HCT116 (cell line): ENCODE results near the gene DHRS12. TPM values are rescaled to one million over a fixed set of nuclear protein-coding genes. Genes with fewer than 3 reads are reported as not detected.

Experiments
- ATAC-seq: fragments of 200-7000 bp; cut with Tn5 transposase; 2 replicates; pipeline ENCODE4 v1.9.1; 2020; ENCODE audit warnings: mild to moderate bottlenecking, moderate library complexity
- BruUV-seq: library from RNA; stranded (reverse); fragments of 400-500 nt; replicated peaks from 2 replicates; lab custom pipeline; 2021; lab: Mats Ljungman, UMichigan
- CTCF ChIA-PET: fragments of 300-600 bp; sonication (Branson Sonifier 250); formaldehyde crosslinking; loops from one replicate; lab custom pipeline; 2021; ENCODE audit warnings: antibody characterized with exemption; lab: Charles Lee
- POLR2A ChIA-PET: fragments of 300-600, 350-600 bp; sonication (Branson Sonifier 250); formaldehyde crosslinking; loops from one replicate; lab custom pipeline; 2021; ENCODE audit warnings: antibody characterized with exemption; lab: Charles Lee
- RAD21 ChIA-PET, 2 experiments: fragments of 300-600 bp; sonication (Branson Sonifier 250); formaldehyde crosslinking; loops; one replicate each; lab custom pipeline; 2023; ENCODE audit warnings: low total read pairs in 2 of 2; ENCODE audit not compliant: uncharacterized antibody in 2 of 2, unreplicated experiment in 2 of 2, low non-redundant PET in 1 of 2; lab: Charles Lee
- DNase-seq: peaks from one replicate; pipeline ENCODE4 v3.0.0-alpha.2; 2010; ENCODE audit warnings: low read depth, low spot score
- H2AFZ ChIP-seq: fragments of 200-600 bp; shearing (Covaris generic), sonication (generic); 2 replicates; pipeline ENCODE4 v1.6.1; 2017; ENCODE audit warnings: low read depth, mixed run types, mixed read lengths, antibody characterized with exemption, low read length; ENCODE audit not compliant: poor library complexity, severe bottlenecking
- H3K27ac ChIP-seq: 2 replicates; pipeline ENCODE4 v1.5.1; 2012; ENCODE audit warnings: low read depth, low read length
- H3K27me3 ChIP-seq: fragments of 200-600 bp; sonication (generic); 2 replicates; pipeline ENCODE4 v1.6.1; 2016; ENCODE audit warnings: mixed run types, low read length, mixed read lengths; ENCODE audit not compliant: insufficient read depth
- H3K36me3 ChIP-seq, 2 experiments: fragments of 200-500 bp in 1 of 2; fragments of 200-600 bp in 1 of 2; sonication (Bioruptor generic) in 1 of 2; sonication (generic) in 1 of 2; 2 replicates each; pipeline versions ENCODE4 v1.5.1 to v1.6.1; 2014 to 2016; ENCODE audit warnings: low read length in 2 of 2, inconsistent platforms in 1 of 2, mixed read lengths in 1 of 2, mixed run types in 1 of 2; ENCODE audit not compliant: insufficient read depth in 2 of 2, control insufficient read depth in 1 of 2
- H3K4me1 ChIP-seq, 2 experiments: fragments of 200-600 bp in 1 of 2; sonication (generic) in 1 of 2; 2 replicates each; pipeline versions ENCODE4 v1.5.1 to v1.6.1; 2012 to 2017; ENCODE audit warnings: low read length in 2 of 2, inconsistent platforms in 1 of 2, mild to moderate bottlenecking in 1 of 2, mixed read lengths in 1 of 2, mixed run types in 1 of 2, moderate library complexity in 1 of 2; ENCODE audit not compliant: insufficient read depth in 2 of 2, control insufficient read depth in 1 of 2
- H3K4me2 ChIP-seq: fragments of 200-600 bp; sonication (generic); 2 replicates; pipeline ENCODE4 v1.6.1; 2017; ENCODE audit warnings: mixed run types, low read length, mixed read lengths
- H3K4me3 ChIP-seq, 2 experiments: fragments of 200-600 bp in 1 of 2; sonication (generic) in 1 of 2; replicated peaks in 1 of 2; 2 replicates each; pipeline ENCODE4 v1.5.1; 2011 to 2016; ENCODE audit warnings: low read length in 2 of 2, control low read depth in 1 of 2, low read depth in 1 of 2, mild to moderate bottlenecking in 1 of 2, mixed read lengths in 1 of 2, mixed run types in 1 of 2
- H3K79me2 ChIP-seq: fragments of 200-600 bp; sonication (generic); 2 replicates; pipeline ENCODE4 v1.6.1; 2017; ENCODE audit warnings: mild to moderate bottlenecking, mixed run types, low read length, moderate library complexity, mixed read lengths; ENCODE audit not compliant: insufficient read depth
- H3K9ac ChIP-seq: fragments of 200-600 bp; sonication (generic); 2 replicates; pipeline ENCODE4 v1.6.1; 2016; ENCODE audit warnings: low read length, mixed read lengths
- H3K9me2 ChIP-seq: fragments of 200-600 bp; sonication (generic), shearing (Covaris generic); 2 replicates; pipeline ENCODE4 v1.6.1; 2017; ENCODE audit warnings: mixed run types, mild to moderate bottlenecking, moderate library complexity; ENCODE audit not compliant: insufficient read depth
- H3K9me3 ChIP-seq, 2 experiments: fragments of 200-500 bp in 1 of 2; fragments of 200-600 bp in 1 of 2; sonication (Bioruptor generic) in 1 of 2; sonication (generic) in 1 of 2; 2 replicates each; pipeline ENCODE4 v1.6.1; 2014 to 2017; ENCODE audit warnings: low read length in 2 of 2, mixed read lengths in 2 of 2, inconsistent platforms in 1 of 2, low read depth in 1 of 2, mild to moderate bottlenecking in 1 of 2, mixed run types in 1 of 2, moderate library complexity in 1 of 2; ENCODE audit not compliant: control insufficient read depth in 1 of 2, insufficient read depth in 1 of 2
- H4K20me1 ChIP-seq: fragments of 200-600 bp; sonication (generic), shearing (Covaris generic); 2 replicates; pipeline ENCODE4 v1.6.1; 2017; ENCODE audit warnings: mixed run types, mild to moderate bottlenecking, moderate library complexity; ENCODE audit not compliant: insufficient read depth
- CBX3 ChIP-seq: IDR thresholded peaks from 2 replicates; pipeline ENCODE4 v1.6.1; 2012; ENCODE audit warnings: low read depth
- CEBPB ChIP-seq: IDR thresholded peaks from 2 replicates; pipeline ENCODE4 v1.6.1; 2012; ENCODE audit warnings: low read depth
- ELF1 ChIP-seq: IDR thresholded peaks from 2 replicates; pipeline ENCODE4 v1.6.1; 2012; ENCODE audit warnings: low read depth, borderline replicate concordance
- EZH2 ChIP-seq: fragments of 200-600 bp; sonication (generic); IDR thresholded peaks from 2 replicates; pipeline ENCODE4 v1.6.1; 2017; ENCODE audit warnings: antibody characterized with exemption, mixed run types
- EZH2phosphoT487 ChIP-seq: fragments of 200-600 bp; IDR thresholded peaks from 2 replicates; pipeline ENCODE4 v1.6.1; 2018; ENCODE audit warnings: antibody characterized with exemption, borderline replicate concordance
- FOSL1 ChIP-seq: IDR thresholded peaks from 2 replicates; pipeline ENCODE4 v1.6.1; 2012; ENCODE audit warnings: low read depth
- POLR2A ChIP-seq: IDR thresholded peaks from 2 replicates; pipeline ENCODE4 v1.7.0; 2011; ENCODE audit warnings: borderline replicate concordance; ENCODE audit not compliant: insufficient read depth, insufficient read length; ENCODE audit errors: extremely low read depth
- POLR2AphosphoS5 ChIP-seq: IDR thresholded peaks from 2 replicates; pipeline ENCODE4 v1.6.1; 2011; ENCODE audit warnings: mild to moderate bottlenecking, low read depth, low read length, moderate library complexity
- SP1 ChIP-seq: IDR thresholded peaks from 2 replicates; pipeline ENCODE4 v1.6.1; 2012; ENCODE audit warnings: low read depth
- SRF ChIP-seq: IDR thresholded peaks from 2 replicates; pipeline ENCODE4 v1.6.1; 2012; ENCODE audit warnings: low read depth
- YY1 ChIP-seq: IDR thresholded peaks from 2 replicates; pipeline ENCODE4 v1.6.1; 2011; ENCODE audit warnings: low read length, low read depth, moderate library complexity, mild to moderate bottlenecking; ENCODE audit not compliant: insufficient replicate concordance; ENCODE audit errors: extremely low read depth
- ZFX ChIP-seq: fragments of 450-650 bp; IDR thresholded peaks from 2 replicates; pipeline ENCODE4 v1.6.1; 2017
- ZNF274 ChIP-seq: fragments of 200-500 bp; sonication (Bioruptor generic); IDR thresholded peaks from 2 replicates; pipeline ENCODE4 v1.6.1; 2014; ENCODE audit warnings: mild to moderate bottlenecking, low read depth, low read length, inconsistent platforms
- intact Hi-C: fragments of 100-400 bp; cut with micrococcal nuclease; formaldehyde crosslinking; loops from 2 replicates; pipeline ENCODE4 v1.10.0; 2022
- total RNA-seq: library from RNA; stranded (reverse); gene quantifications from one replicate; pipeline ENCODE4 v1.2.1, GENCODE V29; 2021; ENCODE audit not compliant: unreplicated experiment
- TF ChIP-seq, protein P1 (sequence below): IDR thresholded peaks from 2 replicates; pipeline ENCODE4 v1.6.1; 2012
- TF ChIP-seq, protein P2 (sequence below): IDR thresholded peaks from 2 replicates; pipeline ENCODE4 v1.6.1; 2011; ENCODE audit warnings: mild to moderate bottlenecking, low read length, moderate library complexity; ENCODE audit not compliant: insufficient replicate concordance; ENCODE audit errors: extremely low read depth
- TF ChIP-seq, protein P3 (sequence below): IDR thresholded peaks from 2 replicates; pipeline ENCODE4 v1.6.1; 2012; ENCODE audit warnings: low read depth

Gene DHRS12
- total RNA-seq, 1 experiment from 2014 or later = 3.9 TPM

DNA sequence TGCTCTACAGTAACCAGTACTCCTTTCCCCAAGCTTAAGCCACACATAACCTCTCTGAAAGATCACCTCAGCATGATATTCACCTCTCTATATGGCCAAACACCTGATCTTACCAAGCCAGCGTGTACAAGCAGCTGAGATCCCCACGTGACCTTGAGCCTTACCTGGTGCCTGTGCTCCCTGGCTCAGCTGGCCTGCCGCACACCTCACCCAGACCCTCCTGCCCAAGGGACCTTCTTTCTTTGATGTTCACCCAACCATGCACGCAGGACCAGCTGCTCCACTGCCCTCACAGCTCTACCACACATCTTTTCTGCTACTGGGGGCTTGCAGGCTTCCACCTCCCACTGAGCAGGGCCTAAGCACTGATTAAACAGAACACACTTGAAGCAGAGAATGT is 9.0 kb downstream of the DHRS12 start:
- no peak overlapping the region for H3K9ac ChIP-seq
- no peak for TF ChIP-seq YY1
- no peak for TF ChIP-seq ZNF274
- TF ChIP-seq EZH2 = no peak
- no peak for TF ChIP-seq CEBPB
- TF ChIP-seq, protein P1, sequence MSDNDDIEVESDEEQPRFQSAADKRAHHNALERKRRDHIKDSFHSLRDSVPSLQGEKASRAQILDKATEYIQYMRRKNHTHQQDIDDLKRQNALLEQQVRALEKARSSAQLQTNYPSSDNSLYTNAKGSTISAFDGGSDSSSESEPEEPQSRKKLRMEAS = no peak
- no peak for TF ChIP-seq FOSL1
- no peak for TF ChIP-seq ZFX
- TF ChIP-seq SRF = no peak
- no peak for TF ChIP-seq ELF1
- TF ChIP-seq POLR2A = no peak
- TF ChIP-seq, protein P2, sequence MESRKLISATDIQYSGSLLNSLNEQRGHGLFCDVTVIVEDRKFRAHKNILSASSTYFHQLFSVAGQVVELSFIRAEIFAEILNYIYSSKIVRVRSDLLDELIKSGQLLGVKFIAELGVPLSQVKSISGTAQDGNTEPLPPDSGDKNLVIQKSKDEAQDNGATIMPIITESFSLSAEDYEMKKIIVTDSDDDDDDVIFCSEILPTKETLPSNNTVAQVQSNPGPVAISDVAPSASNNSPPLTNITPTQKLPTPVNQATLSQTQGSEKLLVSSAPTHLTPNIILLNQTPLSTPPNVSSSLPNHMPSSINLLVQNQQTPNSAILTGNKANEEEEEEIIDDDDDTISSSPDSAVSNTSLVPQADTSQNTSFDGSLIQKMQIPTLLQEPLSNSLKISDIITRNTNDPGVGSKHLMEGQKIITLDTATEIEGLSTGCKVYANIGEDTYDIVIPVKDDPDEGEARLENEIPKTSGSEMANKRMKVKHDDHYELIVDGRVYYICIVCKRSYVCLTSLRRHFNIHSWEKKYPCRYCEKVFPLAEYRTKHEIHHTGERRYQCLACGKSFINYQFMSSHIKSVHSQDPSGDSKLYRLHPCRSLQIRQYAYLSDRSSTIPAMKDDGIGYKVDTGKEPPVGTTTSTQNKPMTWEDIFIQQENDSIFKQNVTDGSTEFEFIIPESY = no peak
- no peak for TF ChIP-seq SP1
- TF ChIP-seq POLR2AphosphoS5 = no peak
- TF ChIP-seq CBX3 = no peak
- TF ChIP-seq EZH2phosphoT487 = no peak
- TF ChIP-seq, protein P3, sequence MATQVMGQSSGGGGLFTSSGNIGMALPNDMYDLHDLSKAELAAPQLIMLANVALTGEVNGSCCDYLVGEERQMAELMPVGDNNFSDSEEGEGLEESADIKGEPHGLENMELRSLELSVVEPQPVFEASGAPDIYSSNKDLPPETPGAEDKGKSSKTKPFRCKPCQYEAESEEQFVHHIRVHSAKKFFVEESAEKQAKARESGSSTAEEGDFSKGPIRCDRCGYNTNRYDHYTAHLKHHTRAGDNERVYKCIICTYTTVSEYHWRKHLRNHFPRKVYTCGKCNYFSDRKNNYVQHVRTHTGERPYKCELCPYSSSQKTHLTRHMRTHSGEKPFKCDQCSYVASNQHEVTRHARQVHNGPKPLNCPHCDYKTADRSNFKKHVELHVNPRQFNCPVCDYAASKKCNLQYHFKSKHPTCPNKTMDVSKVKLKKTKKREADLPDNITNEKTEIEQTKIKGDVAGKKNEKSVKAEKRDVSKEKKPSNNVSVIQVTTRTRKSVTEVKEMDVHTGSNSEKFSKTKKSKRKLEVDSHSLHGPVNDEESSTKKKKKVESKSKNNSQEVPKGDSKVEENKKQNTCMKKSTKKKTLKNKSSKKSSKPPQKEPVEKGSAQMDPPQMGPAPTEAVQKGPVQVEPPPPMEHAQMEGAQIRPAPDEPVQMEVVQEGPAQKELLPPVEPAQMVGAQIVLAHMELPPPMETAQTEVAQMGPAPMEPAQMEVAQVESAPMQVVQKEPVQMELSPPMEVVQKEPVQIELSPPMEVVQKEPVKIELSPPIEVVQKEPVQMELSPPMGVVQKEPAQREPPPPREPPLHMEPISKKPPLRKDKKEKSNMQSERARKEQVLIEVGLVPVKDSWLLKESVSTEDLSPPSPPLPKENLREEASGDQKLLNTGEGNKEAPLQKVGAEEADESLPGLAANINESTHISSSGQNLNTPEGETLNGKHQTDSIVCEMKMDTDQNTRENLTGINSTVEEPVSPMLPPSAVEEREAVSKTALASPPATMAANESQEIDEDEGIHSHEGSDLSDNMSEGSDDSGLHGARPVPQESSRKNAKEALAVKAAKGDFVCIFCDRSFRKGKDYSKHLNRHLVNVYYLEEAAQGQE = no peak
- TF ChIP-seq, all 23 proteins: peak for 0
- intact Hi-C loops = loop anchor here (5.0 kb wide), 2 partner anchors 213 to 573 kb away; partner anchors contain the start of genes FAM124A and WDFY2
- H4K20me1 ChIP-seq = no peaks in the 10 kb centered on the region
- H3K4me2 ChIP-seq = no peak overlapping the region
- no peaks in the 10 kb centered on the region for H3K9me2 ChIP-seq
- H3K9me3 ChIP-seq = no peaks in the 10 kb centered on the region
- ChIA-PET CTCF (interaction anchor here (1.2 to 5.4 kb wide), 2 partner anchors 361 to 669 kb away, joined by 6 to 90 read pairs; no protein-coding TSS in a partner anchor), POLR2A (interaction anchor here (1.7 kb wide), 1 partner anchor 342 kb away, joined by 4 read pairs; the partner anchor contains the start of gene INTS6), RAD21 (no interaction called here)
- DNase-seq (no peak), ATAC-seq (no peak)
- H3K27ac ChIP-seq = no peak overlapping the region
- no peak overlapping the region for H2AFZ ChIP-seq
- no peaks in the 10 kb centered on the region for H3K79me2 ChIP-seq
- H3K27me3 ChIP-seq = no peaks in the 10 kb centered on the region
- no peak overlapping the region for H3K4me3 ChIP-seq
- H3K36me3 ChIP-seq = no peaks in the 10 kb centered on the region
- no TSS peak for BruUV-seq
- peaks cover 9 to 16% of the 10 kb centered on the region in 2 experiments for H3K4me1 ChIP-seq
